CD14-positive monocyte (primary cell): ENCODE results near the gene AANAT. TPM values are rescaled to one million over a fixed set of nuclear protein-coding genes. Genes with fewer than 3 reads are reported as not detected.

ENCODE experiments used
- DNase-seq, 3 donors: peaks; one replicate each; pipeline ENCODE4 v3.0.0-alpha.2; 2011 to 2022
- H2AFZ ChIP-seq: 2 replicates; pipeline ENCODE4 v1.6.0; 2012; ENCODE audit warnings: mild to moderate bottlenecking, low read depth, low read length, inconsistent platforms; ENCODE audit not compliant: insufficient read depth, poor library complexity, severe bottlenecking
- H3K27ac ChIP-seq, 2 donors: 1 replicate in 1 of 2; 2 replicates in 1 of 2; pipeline ENCODE4 v1.5.1; 2012 to 2013; ENCODE audit warnings: low read length in 2 of 2, control low read depth in 1 of 2, inconsistent platforms in 1 of 2, low read depth in 1 of 2, mild to moderate bottlenecking in 1 of 2
- H3K27me3 ChIP-seq, 2 donors: one replicate each; pipeline versions ENCODE4 v1.6.0 to v1.6.1; 2011 to 2013; ENCODE audit warnings: low read length in 2 of 2; ENCODE audit not compliant: control insufficient read depth in 2 of 2, insufficient read depth in 2 of 2
- H3K36me3 ChIP-seq, 2 donors: replicated peaks in 1 of 2; 1 replicate in 1 of 2; 2 replicates in 1 of 2; pipeline versions ENCODE4 v1.5.1 to v1.6.1; 2012 to 2013; ENCODE audit warnings: low read length in 2 of 2, control low read depth in 1 of 2, inconsistent platforms in 1 of 2, mild to moderate bottlenecking in 1 of 2; ENCODE audit not compliant: insufficient read depth in 2 of 2, control insufficient read depth in 1 of 2
- H3K4me1 ChIP-seq, 2 donors: 1 replicate in 1 of 2; 2 replicates in 1 of 2; pipeline versions ENCODE4 v1.5.1 to v1.6.1; 2012 to 2013; ENCODE audit warnings: low read length in 2 of 2, control low read depth in 1 of 2, inconsistent platforms in 1 of 2, mild to moderate bottlenecking in 1 of 2, moderate library complexity in 1 of 2; ENCODE audit not compliant: insufficient read depth in 2 of 2, control insufficient read depth in 1 of 2
- H3K4me2 ChIP-seq: replicated peaks from 2 replicates; pipeline ENCODE3; 2012; ENCODE audit warnings: low read length, moderate library complexity, mild to moderate bottlenecking; ENCODE audit not compliant: poor library complexity, severe bottlenecking; ENCODE audit errors: extremely low read depth
- H3K4me3 ChIP-seq, 3 experiments: fragments of 200-600 bp in 1 of 3; sonication (generic) in 1 of 3; replicated peaks in 1 of 3; 1 replicate in 2 of 3; 2 replicates in 1 of 3; pipeline ENCODE4 v1.5.1; 2011 to 2013; ENCODE audit warnings: low read length in 3 of 3, mild to moderate bottlenecking in 3 of 3, control low read depth in 2 of 3, low read depth in 2 of 3, inconsistent platforms in 1 of 3, moderate library complexity in 1 of 3
- H3K79me2 ChIP-seq: 2 replicates; pipeline ENCODE4 v1.6.0; 2012; ENCODE audit warnings: mild to moderate bottlenecking, control low read depth, inconsistent platforms, low read length, moderate library complexity; ENCODE audit not compliant: insufficient read depth
- H3K9ac ChIP-seq: 2 replicates; pipeline ENCODE4 v1.6.0; 2017; ENCODE audit warnings: low read length, mild to moderate bottlenecking; ENCODE audit not compliant: insufficient read depth, poor library complexity, severe bottlenecking
- H3K9me3 ChIP-seq, 2 donors: replicated peaks in 1 of 2; 1 replicate in 1 of 2; 2 replicates in 1 of 2; pipeline versions ENCODE4 v1.5.1 to v1.6.1; 2012 to 2013; ENCODE audit warnings: low read length in 2 of 2, control low read depth in 1 of 2; ENCODE audit not compliant: control insufficient read depth in 1 of 2, insufficient read depth in 1 of 2
- H4K20me1 ChIP-seq: 2 replicates; pipeline ENCODE4 v1.6.0; 2012; ENCODE audit warnings: mild to moderate bottlenecking, low read length, control low read depth, moderate library complexity; ENCODE audit not compliant: insufficient read depth
- H3K27ac Mint-ChIP-seq, 7 donors: one replicate each; pipeline ENCODE4 v1.8.0; 2020; ENCODE audit warnings: mild to moderate bottlenecking in 7 of 7, mixed read lengths in 7 of 7, moderate library complexity in 6 of 7, inconsistent platforms in 2 of 7
- H3K27me3 Mint-ChIP-seq, 3 donors: one replicate each; pipeline ENCODE4 v1.8.0; 2021 to 2022; ENCODE audit warnings: low read depth in 3 of 3, mild to moderate bottlenecking in 3 of 3, mixed read lengths in 3 of 3, moderate library complexity in 3 of 3, inconsistent platforms in 1 of 3
- H3K36me3 Mint-ChIP-seq, 2 donors: one replicate each; pipeline ENCODE4 v1.8.0; 2020; ENCODE audit warnings: mixed read lengths in 2 of 2, inconsistent platforms in 1 of 2, mild to moderate bottlenecking in 1 of 2
- H3K4me1 Mint-ChIP-seq: one replicate; pipeline ENCODE4 v1.8.0; 2020; ENCODE audit warnings: mild to moderate bottlenecking, mixed read lengths
- H3K4me3 Mint-ChIP-seq, 2 donors: one replicate each; pipeline ENCODE4 v1.8.0; 2020; ENCODE audit warnings: mild to moderate bottlenecking in 2 of 2, mixed read lengths in 2 of 2, moderate library complexity in 1 of 2
- H3K9me3 Mint-ChIP-seq, 7 donors: one replicate each; pipeline ENCODE4 v1.8.0; 2020 to 2022; ENCODE audit warnings: mixed read lengths in 7 of 7, mild to moderate bottlenecking in 6 of 7, moderate library complexity in 6 of 7, inconsistent platforms in 2 of 7
- WGBS: methylation state at CpG from one replicate; pipeline ENCODE4 v1.1.5; 2013; ENCODE audit warnings: missing lambda C conversion rate; ENCODE audit not compliant: insufficient coverage; 5-methylcytosine and 5-hydroxymethylcytosine counted together
- intact Hi-C, 2 donors: fragments of 100-400 bp; cut with micrococcal nuclease; formaldehyde crosslinking; loops; one replicate each; pipeline versions ENCODE4 v1.15.0 to v1.15.1; 2023
- polyA plus RNA-seq, 3 donors: library from polyadenylated mRNA; depleted of rRNA in 1 of 3; unstranded in 2 of 3; stranded (reverse) in 1 of 3; fragments of 300-500 nt in 2 of 3; fragments of >200 nt in 1 of 3; fragmentation: Illumina TruSeq in 2 of 3; gene quantifications; 1 replicate in 2 of 3; 2 replicates in 1 of 3; pipeline ENCODE4 v1.2.3, GENCODE V29; 2012 to 2021
- TF ChIP-seq, protein P1 (sequence below): fragments of 200-600 bp; IDR thresholded peaks from one replicate; pipeline ENCODE4 v1.8.0; 2022; ENCODE audit warnings: antibody characterized with exemption, mild to moderate bottlenecking

The AANAT gene
- polyA plus RNA-seq, 3 donors, result not detected

DNA sequence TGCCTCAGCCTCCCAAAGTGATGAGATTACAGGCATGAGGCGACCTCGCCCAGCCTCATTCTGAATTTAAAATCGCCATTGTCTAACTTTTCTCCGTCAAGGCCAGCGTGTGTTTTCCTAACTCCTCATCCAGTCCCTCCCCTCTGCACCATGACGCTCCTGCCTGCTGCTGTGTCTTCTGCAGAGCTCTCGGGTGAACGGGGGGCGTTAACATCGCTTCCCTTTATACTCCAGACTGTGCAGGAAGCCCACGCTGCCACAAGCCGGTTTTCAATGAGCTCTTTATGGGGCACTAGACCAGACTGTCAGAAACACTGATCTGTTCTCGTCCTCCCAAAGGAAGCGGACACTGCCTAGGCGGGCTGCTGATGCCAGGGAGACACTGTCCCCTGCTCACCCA, 13.2 kb downstream of the AANAT start:
- Histone ChIP-seq H3K4me2 (peak overlapping the region; percentile 60), H3K9me3 (no peaks in the 10 kb centered on the region), H3K36me3 (peaks cover 38 to 51% of the 10 kb centered on the region in 2 donors), H3K27ac (peak overlapping the region; percentile 65 to 80), H3K4me1 (peaks cover 63 to 64% of the 10 kb centered on the region in 2 donors), H3K79me2 (peaks cover 8% of the 10 kb centered on the region), H3K9ac (peak overlapping the region; percentile 51), H4K20me1 (no peaks in the 10 kb centered on the region), H3K4me3 (peak overlapping the region in 1 of 3 experiments; percentile 49), H2AFZ (peak overlapping the region; percentile 30), H3K27me3 (no peaks in the 10 kb centered on the region)
- Mint-ChIP-seq H3K27ac (peak overlapping the region; percentile 79 to 98 (median 88)), H3K27me3 (peaks cover 0 to 6% (median 3%) of the 10 kb centered on the region in 3 donors), H3K9me3 (peaks cover 0 to 2% (median 0%) of the 10 kb centered on the region in 7 donors), H3K4me3 (peak overlapping the region; percentile 24 to 61), H3K36me3 (peaks cover 58 to 69% of the 10 kb centered on the region in 2 donors), H3K4me1 (peaks cover 57% of the 10 kb centered on the region)
- intact Hi-C loops, result loop anchor here in 1 of 2 donors (2.0 kb wide), 1 partner anchor 14 kb away; the partner anchor contains the start of gene AANAT
- TF ChIP-seq, protein P1, sequence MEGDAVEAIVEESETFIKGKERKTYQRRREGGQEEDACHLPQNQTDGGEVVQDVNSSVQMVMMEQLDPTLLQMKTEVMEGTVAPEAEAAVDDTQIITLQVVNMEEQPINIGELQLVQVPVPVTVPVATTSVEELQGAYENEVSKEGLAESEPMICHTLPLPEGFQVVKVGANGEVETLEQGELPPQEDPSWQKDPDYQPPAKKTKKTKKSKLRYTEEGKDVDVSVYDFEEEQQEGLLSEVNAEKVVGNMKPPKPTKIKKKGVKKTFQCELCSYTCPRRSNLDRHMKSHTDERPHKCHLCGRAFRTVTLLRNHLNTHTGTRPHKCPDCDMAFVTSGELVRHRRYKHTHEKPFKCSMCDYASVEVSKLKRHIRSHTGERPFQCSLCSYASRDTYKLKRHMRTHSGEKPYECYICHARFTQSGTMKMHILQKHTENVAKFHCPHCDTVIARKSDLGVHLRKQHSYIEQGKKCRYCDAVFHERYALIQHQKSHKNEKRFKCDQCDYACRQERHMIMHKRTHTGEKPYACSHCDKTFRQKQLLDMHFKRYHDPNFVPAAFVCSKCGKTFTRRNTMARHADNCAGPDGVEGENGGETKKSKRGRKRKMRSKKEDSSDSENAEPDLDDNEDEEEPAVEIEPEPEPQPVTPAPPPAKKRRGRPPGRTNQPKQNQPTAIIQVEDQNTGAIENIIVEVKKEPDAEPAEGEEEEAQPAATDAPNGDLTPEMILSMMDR, result no peak
- DNase-seq, result no peak
- 17% methylated on average over 14 of the region's 15 CpGs for WGBS

DNA sequence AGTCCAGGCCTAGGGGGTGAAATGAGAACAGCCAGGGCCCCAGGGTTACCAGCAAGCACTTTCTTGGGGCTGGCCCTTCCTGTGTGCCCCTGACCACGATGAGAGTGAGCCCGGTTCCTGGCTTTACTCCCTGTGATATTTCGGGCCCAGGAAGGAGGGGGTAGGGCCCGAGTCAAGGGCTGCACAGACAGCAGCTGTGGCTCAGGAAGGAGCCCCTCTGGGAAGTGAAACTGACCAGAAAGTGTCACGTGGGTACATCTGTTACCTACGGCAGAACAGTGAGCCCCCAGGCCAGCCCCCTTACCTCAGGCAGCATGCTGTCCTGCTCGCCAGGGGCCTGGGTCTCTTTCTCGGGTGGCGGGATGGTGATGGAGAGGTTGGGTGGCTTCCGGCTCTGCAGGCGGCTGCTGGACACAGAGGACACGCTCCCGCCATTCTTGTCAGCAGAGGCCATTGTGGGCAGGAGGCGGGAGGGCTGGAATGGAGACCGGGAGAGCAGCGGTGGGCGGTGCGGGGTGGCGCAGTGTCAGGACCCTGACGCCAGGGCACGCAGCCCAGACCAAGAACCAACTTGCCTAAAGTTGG, 13.8 kb downstream of the AANAT start:
- 21% methylated on average over 14 of the region's 21 CpGs for WGBS
- Histone ChIP-seq H3K27me3 (no peaks in the 10 kb centered on the region), H3K9ac (peak overlapping the region; percentile 51), H2AFZ (peak overlapping the region; percentile 30), H3K27ac (peak overlapping the region; percentile 65 to 80), H3K4me1 (peaks cover 69 to 70% of the 10 kb centered on the region in 2 donors), H3K79me2 (peaks cover 8% of the 10 kb centered on the region), H3K9me3 (no peaks in the 10 kb centered on the region), H4K20me1 (no peaks in the 10 kb centered on the region), H3K36me3 (peaks cover 34 to 45% of the 10 kb centered on the region in 2 donors), H3K4me3 (peak overlapping the region in 1 of 3 experiments; percentile 49), H3K4me2 (peak overlapping the region; percentile 60)
- Mint-ChIP-seq H3K4me1 (peaks cover 62% of the 10 kb centered on the region), H3K9me3 (peaks cover 0 to 2% (median 0%) of the 10 kb centered on the region in 7 donors), H3K36me3 (peaks cover 59 to 66% of the 10 kb centered on the region in 2 donors), H3K27ac (peak overlapping the region; percentile 79 to 98 (median 88)), H3K4me3 (peak overlapping the region; percentile 24 to 61), H3K27me3 (peaks cover 0 to 6% (median 3%) of the 10 kb centered on the region in 3 donors)
- TF ChIP-seq, protein P1, result no peak
- intact Hi-C loops, result loop anchor here in 1 of 2 donors (2.0 kb wide), 1 partner anchor 14 kb away; the partner anchor contains the start of gene AANAT
- DNase-seq, result peak in 2 of 3 donors; percentile 57
